ENCODE results near the gene CTTNBP2.

CTTNBP2 gene

GRCh38 chr7:117871401-117871777 lies 1.9 kb downstream of the CTTNBP2 start:
- FAIRE-seq (peak; percentile 53), DNase-seq (ENCODE audit: insufficient read length, low spot score) (no peak)

- DNase-seq (ENCODE audit: insufficient read length, low spot score) (no peak), FAIRE-seq (no peak)
Measured at GRCh38 chr7:117870448-117871130, 2.7 kb downstream of the CTTNBP2 start.

GRCh38 chr7:117869374-117869773 lies 3.9 kb downstream of the CTTNBP2 start:
- DNase-seq (ENCODE audit: insufficient read length, low spot score) (no peak), FAIRE-seq (no peak)

- DNase-seq (ENCODE audit: insufficient read length, low spot score) = no peak
Measured at GRCh38 chr7:117863618-117864017, 9.6 kb downstream of the CTTNBP2 start.

GRCh38 chr7:117862378-117862777 lies 10.9 kb downstream of the CTTNBP2 start:
- no peak for DNase-seq (ENCODE audit: insufficient read length, low spot score)
- no peak for FAIRE-seq

More at GRCh38 chr7:117863618-117864017, 9.6 kb downstream of the CTTNBP2 start:
- FAIRE-seq = no peak

- no peak for DNase-seq (ENCODE audit: insufficient read length, low spot score)
- no peak for FAIRE-seq
Measured at GRCh38 chr7:117859246-117859812, 13.9 kb downstream of the CTTNBP2 start.

- no peak for DNase-seq (ENCODE audit: insufficient read length, low spot score)
- FAIRE-seq = no peak
Measured at GRCh38 chr7:117858712-117859111, 14.5 kb downstream of the CTTNBP2 start.

- FAIRE-seq = no peak
Measured at GRCh38 chr7:117857718-117858117, 15.5 kb downstream of the CTTNBP2 start.

GRCh38 chr7:117856196-117856595 lies 17.0 kb downstream of the CTTNBP2 start:
- FAIRE-seq (no peak), DNase-seq (ENCODE audit: insufficient read length, low spot score) (no peak)

More at GRCh38 chr7:117857718-117858117, 15.5 kb downstream of the CTTNBP2 start:
- DNase-seq (ENCODE audit: insufficient read length, low spot score) = no peak

- FAIRE-seq (no peak), DNase-seq (ENCODE audit: insufficient read length, low spot score) (no peak)
Measured at GRCh38 chr7:117854186-117854585, 19.1 kb downstream of the CTTNBP2 start.

- DNase-seq (ENCODE audit: insufficient read length, low spot score) (no peak), FAIRE-seq (no peak)
Measured at GRCh38 chr7:117848941-117849340, 24.3 kb downstream of the CTTNBP2 start.

GRCh38 chr7:117844678-117845077 lies 28.6 kb downstream of the CTTNBP2 start:
- no peak for FAIRE-seq
- DNase-seq (ENCODE audit: insufficient read length, low spot score) = no peak

GRCh38 chr7:117841611-117842010 lies 31.6 kb downstream of the CTTNBP2 start:
- no peak for DNase-seq (ENCODE audit: insufficient read length, low spot score)
- FAIRE-seq = no peak

GRCh38 chr7:117841011-117841410 lies 32.2 kb downstream of the CTTNBP2 start:
- no peak for DNase-seq (ENCODE audit: insufficient read length, low spot score)
- no peak for FAIRE-seq

GRCh38 chr7:117839507-117839906 lies 33.7 kb downstream of the CTTNBP2 start:
- DNase-seq (ENCODE audit: insufficient read length, low spot score) (peak; percentile 9), FAIRE-seq (no peak)

GRCh38 chr7:117837841-117838240 lies 35.4 kb downstream of the CTTNBP2 start:
- peak; percentile 21 for FAIRE-seq
- peak; percentile 2 for DNase-seq (ENCODE audit: insufficient read length, low spot score)

- DNase-seq (ENCODE audit: insufficient read length, low spot score) = no peak
Measured at GRCh38 chr7:117835016-117835664, 38.1 kb downstream of the CTTNBP2 start.

GRCh38 chr7:117830422-117830954 lies 42.8 kb downstream of the CTTNBP2 start:
- DNase-seq (ENCODE audit: insufficient read length, low spot score) = no peak
- FAIRE-seq = no peak

More at GRCh38 chr7:117835016-117835664, 38.1 kb downstream of the CTTNBP2 start:
- FAIRE-seq = no peak

GRCh38 chr7:117829450-117830117 lies 43.7 kb downstream of the CTTNBP2 start:
- FAIRE-seq (no peak), DNase-seq (ENCODE audit: insufficient read length, low spot score) (no peak)

GRCh38 chr7:117828825-117829224 lies 44.4 kb downstream of the CTTNBP2 start:
- DNase-seq (ENCODE audit: insufficient read length, low spot score) (no peak), FAIRE-seq (no peak)

GRCh38 chr7:117827862-117828261 lies 45.4 kb downstream of the CTTNBP2 start:
- no peak for DNase-seq (ENCODE audit: insufficient read length, low spot score)
- FAIRE-seq = no peak
